Tibial nerve (tissue), 3 donors: ENCODE measurements around the gene CHP2.
"Not testable (repeated sequence)": the region's sequence is repeated elsewhere in the genome, so short reads cannot be mapped to it uniquely, and the experiment has no call there.

Source experiments
- POLR2A ChIP-seq, 2 donors: fragments of 450-650 bp; IDR thresholded peaks; one replicate each; pipeline ENCODE4 v1.6.1; 2017; ENCODE audit warnings: antibody characterized with exemption in 2 of 2, mild to moderate bottlenecking in 2 of 2, moderate library complexity in 2 of 2
- TF ChIP-seq, protein P1 (sequence below), 5 experiments: fragments of 200-600 bp in 3 of 5; fragments of 450-650 bp in 2 of 5; sonication (generic) in 3 of 5; IDR thresholded peaks; one replicate each; pipeline ENCODE4 v1.5.1; 2016 to 2019; ENCODE audit warnings: antibody characterized with exemption in 5 of 5, mild to moderate bottlenecking in 3 of 5, moderate library complexity in 2 of 5

DNA sequence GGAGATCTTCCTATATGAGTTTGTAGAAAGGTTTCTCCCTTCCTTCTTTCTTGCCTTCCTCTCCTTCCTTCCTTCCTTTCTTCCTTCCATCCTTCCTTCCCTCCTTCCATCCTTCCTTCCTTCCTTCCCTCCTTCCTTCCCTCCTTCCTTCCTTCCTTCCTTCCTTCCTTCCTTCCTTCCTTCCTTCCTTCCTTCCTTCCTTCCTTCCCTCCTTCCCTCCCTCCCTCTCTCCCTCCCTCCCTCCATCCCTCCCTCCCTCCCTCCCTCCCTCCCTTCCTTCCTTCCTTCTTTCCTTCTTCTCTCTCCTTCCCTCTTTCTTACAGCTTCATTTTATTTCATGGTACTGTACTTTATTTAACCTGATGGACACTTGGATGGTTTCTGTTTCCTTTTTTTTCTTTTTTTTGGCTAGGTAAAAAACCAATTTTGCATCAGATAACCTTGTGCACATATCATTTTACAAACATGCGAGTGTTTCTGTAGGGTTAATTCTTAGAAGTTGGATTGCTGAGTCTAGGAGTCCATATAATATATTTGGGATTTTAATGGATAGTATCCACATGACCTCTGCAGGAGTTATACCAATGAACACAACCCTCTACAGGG lies 17.3 kb upstream of the CHP2 start:
- TF ChIP-seq, protein P1, sequence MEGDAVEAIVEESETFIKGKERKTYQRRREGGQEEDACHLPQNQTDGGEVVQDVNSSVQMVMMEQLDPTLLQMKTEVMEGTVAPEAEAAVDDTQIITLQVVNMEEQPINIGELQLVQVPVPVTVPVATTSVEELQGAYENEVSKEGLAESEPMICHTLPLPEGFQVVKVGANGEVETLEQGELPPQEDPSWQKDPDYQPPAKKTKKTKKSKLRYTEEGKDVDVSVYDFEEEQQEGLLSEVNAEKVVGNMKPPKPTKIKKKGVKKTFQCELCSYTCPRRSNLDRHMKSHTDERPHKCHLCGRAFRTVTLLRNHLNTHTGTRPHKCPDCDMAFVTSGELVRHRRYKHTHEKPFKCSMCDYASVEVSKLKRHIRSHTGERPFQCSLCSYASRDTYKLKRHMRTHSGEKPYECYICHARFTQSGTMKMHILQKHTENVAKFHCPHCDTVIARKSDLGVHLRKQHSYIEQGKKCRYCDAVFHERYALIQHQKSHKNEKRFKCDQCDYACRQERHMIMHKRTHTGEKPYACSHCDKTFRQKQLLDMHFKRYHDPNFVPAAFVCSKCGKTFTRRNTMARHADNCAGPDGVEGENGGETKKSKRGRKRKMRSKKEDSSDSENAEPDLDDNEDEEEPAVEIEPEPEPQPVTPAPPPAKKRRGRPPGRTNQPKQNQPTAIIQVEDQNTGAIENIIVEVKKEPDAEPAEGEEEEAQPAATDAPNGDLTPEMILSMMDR (IDR thresholded peaks at IDR 0.05): not testable (repeated sequence)
- TF ChIP-seq POLR2A (IDR thresholded peaks at IDR 0.05): not testable (repeated sequence)
